HFFc6 (cell line): Measurements from ENCODE around the gene TNFSF13. TPM values are rescaled to one million over a fixed set of nuclear protein-coding genes. Genes with fewer than 3 reads are reported as not detected.

Experiments used
- DNase-seq: peaks from one replicate; pipeline ENCODE4 v3.0.0-alpha.2; 2018
- H3K27ac Mint-ChIP-seq: 2 replicates; pipeline ENCODE4 v1.8.0; 2020; ENCODE audit warnings: mild to moderate bottlenecking, mixed read lengths
- H3K27me3 Mint-ChIP-seq: 2 replicates; pipeline ENCODE4 v1.8.0; 2021; ENCODE audit warnings: mild to moderate bottlenecking, moderate library complexity, mixed read lengths; ENCODE audit not compliant: insufficient read depth
- H3K36me3 Mint-ChIP-seq: 2 replicates; pipeline ENCODE4 v1.8.0; 2021; ENCODE audit warnings: low read depth, mixed read lengths
- H3K4me1 Mint-ChIP-seq: 2 replicates; pipeline ENCODE4 v1.8.0; 2020; ENCODE audit warnings: low read depth, mixed read lengths
- H3K4me3 Mint-ChIP-seq: 2 replicates; pipeline ENCODE4 v1.8.0; 2020; ENCODE audit warnings: mild to moderate bottlenecking, moderate library complexity, mixed read lengths
- H3K9me3 Mint-ChIP-seq: 2 replicates; pipeline ENCODE4 v1.8.0; 2020; ENCODE audit warnings: mild to moderate bottlenecking, mixed read lengths
- long read RNA-seq: library from polyadenylated mRNA; unstranded; transcript quantifications from one replicate; pipeline ENCODE4 v2.0.0, GENCODE V29; 2019
- total RNA-seq, 6 experiments: library from RNA; stranded (reverse); fragmentation: NEBNext Ultra II Directional; extraction: Animal tissue kit (Norgen Biotek cat#: 25700); gene quantifications; 2 replicates in 1 of 6; 3 replicates in 5 of 6; pipeline ENCODE4 v1.2.3, GENCODE V29; 2021
- TF ChIP-seq, protein P1 (sequence below): fragments of 200-600 bp; sonication (generic); IDR thresholded peaks from 2 replicates; pipeline ENCODE4 v1.5.0; 2021; ENCODE audit warnings: antibody characterized with exemption, mild to moderate bottlenecking

Gene TNFSF13, protein sequence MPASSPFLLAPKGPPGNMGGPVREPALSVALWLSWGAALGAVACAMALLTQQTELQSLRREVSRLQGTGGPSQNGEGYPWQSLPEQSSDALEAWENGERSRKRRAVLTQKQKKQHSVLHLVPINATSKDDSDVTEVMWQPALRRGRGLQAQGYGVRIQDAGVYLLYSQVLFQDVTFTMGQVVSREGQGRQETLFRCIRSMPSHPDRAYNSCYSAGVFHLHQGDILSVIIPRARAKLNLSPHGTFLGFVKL
- total RNA-seq, result 1 to 10 TPM; 1.2 to 2.8 (median 1.5) TPM
- long read RNA-seq, partial matches to known transcripts, result 0 of 2 reads
- long read RNA-seq, other reads (novel, unspliced or antisense), result 1 of 2 reads

DNA sequence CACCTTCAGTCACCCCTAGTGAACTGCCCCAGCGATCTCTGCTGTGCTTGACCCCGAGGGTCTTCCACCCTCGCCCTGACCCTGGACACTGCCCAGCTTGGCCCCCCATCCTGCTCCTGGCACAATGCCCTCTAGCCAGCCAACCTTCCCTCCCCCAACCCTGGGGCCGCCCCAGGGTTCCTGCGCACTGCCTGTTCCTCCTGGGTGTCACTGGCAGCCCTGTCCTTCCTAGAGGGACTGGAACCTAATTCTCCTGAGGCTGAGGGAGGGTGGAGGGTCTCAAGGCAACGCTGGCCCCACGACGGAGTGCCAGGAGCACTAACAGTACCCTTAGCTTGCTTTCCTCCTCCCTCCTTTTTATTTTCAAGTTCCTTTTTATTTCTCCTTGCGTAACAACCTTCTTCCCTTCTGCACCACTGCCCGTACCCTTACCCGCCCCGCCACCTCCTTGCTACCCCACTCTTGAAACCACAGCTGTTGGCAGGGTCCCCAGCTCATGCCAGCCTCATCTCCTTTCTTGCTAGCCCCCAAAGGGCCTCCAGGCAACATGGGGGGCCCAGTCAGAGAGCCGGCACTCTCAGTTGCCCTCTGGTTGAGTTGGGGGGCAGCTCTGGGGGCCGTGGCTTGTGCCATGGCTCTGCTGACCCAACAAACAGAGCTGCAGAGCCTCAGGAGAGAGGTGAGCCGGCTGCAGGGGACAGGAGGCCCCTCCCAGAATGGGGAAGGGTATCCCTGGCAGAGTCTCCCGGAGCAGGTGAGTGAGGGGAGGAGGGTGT lies at the start of gene TNFSF13:
Gene TNFSF13, plus strand, starts transcription at position 207 of the 776 bp plus-strand sequence. Its CDS starts 290 bp downstream, at position 497.
- Mint-ChIP-seq H3K4me1 (peaks cover 36% of the 10 kb centered on the region), H3K27me3 (peaks cover 8% of the 10 kb centered on the region), H3K36me3 (peaks cover 8% of the 10 kb centered on the region), H3K27ac (peak within 1 kb of the TSS; percentile 83), H3K9me3 (no peaks in the 10 kb centered on the region), H3K4me3 (peak within 1 kb of the TSS; percentile 62)
- TF ChIP-seq, protein P1, sequence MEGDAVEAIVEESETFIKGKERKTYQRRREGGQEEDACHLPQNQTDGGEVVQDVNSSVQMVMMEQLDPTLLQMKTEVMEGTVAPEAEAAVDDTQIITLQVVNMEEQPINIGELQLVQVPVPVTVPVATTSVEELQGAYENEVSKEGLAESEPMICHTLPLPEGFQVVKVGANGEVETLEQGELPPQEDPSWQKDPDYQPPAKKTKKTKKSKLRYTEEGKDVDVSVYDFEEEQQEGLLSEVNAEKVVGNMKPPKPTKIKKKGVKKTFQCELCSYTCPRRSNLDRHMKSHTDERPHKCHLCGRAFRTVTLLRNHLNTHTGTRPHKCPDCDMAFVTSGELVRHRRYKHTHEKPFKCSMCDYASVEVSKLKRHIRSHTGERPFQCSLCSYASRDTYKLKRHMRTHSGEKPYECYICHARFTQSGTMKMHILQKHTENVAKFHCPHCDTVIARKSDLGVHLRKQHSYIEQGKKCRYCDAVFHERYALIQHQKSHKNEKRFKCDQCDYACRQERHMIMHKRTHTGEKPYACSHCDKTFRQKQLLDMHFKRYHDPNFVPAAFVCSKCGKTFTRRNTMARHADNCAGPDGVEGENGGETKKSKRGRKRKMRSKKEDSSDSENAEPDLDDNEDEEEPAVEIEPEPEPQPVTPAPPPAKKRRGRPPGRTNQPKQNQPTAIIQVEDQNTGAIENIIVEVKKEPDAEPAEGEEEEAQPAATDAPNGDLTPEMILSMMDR, result no peak
- no peak for DNase-seq

DNA sequence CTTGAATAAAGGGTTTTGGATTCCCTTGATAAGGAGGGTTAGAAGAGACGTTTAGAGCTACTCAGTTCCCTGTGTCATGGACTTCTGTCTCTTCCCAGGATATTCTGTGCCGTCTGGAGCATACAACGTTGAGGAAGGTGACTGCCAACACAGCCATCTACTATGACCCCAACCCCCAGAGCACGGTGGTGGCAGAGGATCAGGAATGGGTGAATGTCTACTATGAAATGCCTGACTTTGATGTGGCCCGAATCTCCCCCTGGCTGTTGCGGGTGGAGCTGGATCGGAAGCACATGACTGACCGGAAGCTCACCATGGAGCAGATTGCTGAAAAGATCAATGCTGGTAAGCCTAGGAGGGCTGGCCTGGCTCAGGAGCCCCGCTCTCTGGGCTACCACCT lies 49.7 kb upstream of the TNFSF13 start:
- Mint-ChIP-seq H3K4me3 (no peak overlapping the region), H3K27ac (no peak overlapping the region), H3K9me3 (no peaks in the 10 kb centered on the region), H3K4me1 (no peaks in the 10 kb centered on the region), H3K36me3 (peaks cover 36% of the 10 kb centered on the region), H3K27me3 (peaks cover 14% of the 10 kb centered on the region)
- TF ChIP-seq, protein P1, result no peak
- DNase-seq, result no peak

DNA sequence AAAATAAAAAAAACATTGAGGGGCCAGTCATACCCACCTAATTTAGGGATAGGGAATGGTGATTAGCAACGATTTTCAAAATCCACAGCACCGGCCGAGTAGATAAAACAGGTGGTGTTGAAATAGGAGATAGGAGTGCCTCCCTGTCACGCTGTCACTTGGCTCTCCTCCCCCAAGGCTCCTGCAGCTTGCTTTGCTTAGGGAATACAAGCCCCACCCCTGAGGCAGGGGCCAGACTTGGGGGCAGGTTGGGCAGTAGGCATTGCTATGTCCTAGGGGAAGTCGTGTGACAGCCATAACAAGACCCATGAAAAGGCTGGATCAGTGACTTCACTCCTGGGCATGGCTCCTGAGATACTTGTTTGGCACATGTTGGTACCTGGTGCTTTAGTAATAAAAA lies 48.6 kb upstream of the TNFSF13 start:
- Mint-ChIP-seq H3K9me3 (no peaks in the 10 kb centered on the region), H3K27me3 (peaks cover 14% of the 10 kb centered on the region), H3K36me3 (peaks cover 32% of the 10 kb centered on the region), H3K4me3 (no peak overlapping the region), H3K27ac (no peak overlapping the region), H3K4me1 (peaks cover 5% of the 10 kb centered on the region; the same call in 1 of the 2 replicates)
- DNase-seq, result no peak
- TF ChIP-seq, protein P1, result no peak

DNA sequence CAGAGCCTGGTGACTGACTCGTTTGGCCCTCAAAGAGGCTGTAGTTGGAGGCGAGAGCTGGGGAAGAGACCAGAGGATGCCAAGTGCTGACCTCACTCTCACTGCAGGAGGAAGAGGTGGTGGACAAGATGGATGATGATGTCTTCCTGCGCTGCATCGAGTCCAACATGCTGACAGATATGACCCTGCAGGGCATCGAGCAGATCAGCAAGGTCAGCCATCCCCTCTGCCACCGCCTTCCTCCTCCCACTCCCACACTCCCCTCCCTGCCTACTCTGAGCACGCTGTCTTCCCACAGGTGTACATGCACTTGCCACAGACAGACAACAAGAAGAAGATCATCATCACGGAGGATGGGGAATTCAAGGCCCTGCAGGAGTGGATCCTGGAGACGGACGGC lies 47.4 kb upstream of the TNFSF13 start:
- H3K4me3 Mint-ChIP-seq, result no peak overlapping the region
- H3K4me1 Mint-ChIP-seq, result peaks cover 5% of the 10 kb centered on the region; the same call in 1 of the 2 replicates
- H3K27me3 Mint-ChIP-seq, result peaks cover 14% of the 10 kb centered on the region
- DNase-seq, result no peak
- no peak overlapping the region for H3K27ac Mint-ChIP-seq
- H3K36me3 Mint-ChIP-seq, result peaks cover 31% of the 10 kb centered on the region
- TF ChIP-seq, protein P1, result no peak
- no peaks in the 10 kb centered on the region for H3K9me3 Mint-ChIP-seq

DNA sequence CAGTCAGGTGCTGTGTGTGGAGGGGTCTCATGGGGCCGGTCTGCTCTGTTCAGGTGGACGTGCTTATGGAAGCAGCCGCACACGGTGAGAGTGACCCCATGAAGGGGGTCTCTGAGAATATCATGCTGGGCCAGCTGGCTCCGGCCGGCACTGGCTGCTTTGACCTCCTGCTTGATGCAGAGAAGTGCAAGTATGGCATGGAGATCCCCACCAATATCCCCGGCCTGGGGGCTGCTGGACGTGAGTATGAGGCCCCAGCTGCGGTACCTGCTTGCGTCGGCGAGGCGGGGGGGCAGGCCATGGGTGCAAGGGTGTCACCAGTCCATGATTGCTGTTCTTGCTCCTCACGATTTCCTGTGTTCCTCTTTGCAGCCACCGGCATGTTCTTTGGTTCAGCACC lies 46.4 kb upstream of the TNFSF13 start:
- Mint-ChIP-seq H3K4me1 (peaks cover 5% of the 10 kb centered on the region; the same call in 1 of the 2 replicates), H3K9me3 (no peaks in the 10 kb centered on the region), H3K27ac (no peak overlapping the region), H3K4me3 (no peak overlapping the region), H3K36me3 (peaks cover 27% of the 10 kb centered on the region), H3K27me3 (peaks cover 14% of the 10 kb centered on the region)
- TF ChIP-seq, protein P1, result no peak
- DNase-seq, result no peak
